Stimulated activated naive B cell treated with anti-CD40 and anti-IgM and Interleukin-4, amounts not matched to agents 10 μg/mL and 1 μg/mL and 100 μg/mL, for 72 hours (primary cell): Measurements from ENCODE around the gene APCDD1.

Source experiments
- ATAC-seq, 2 donors: fragments of 150-1000 bp; cut with Tn5 transposase; replicated peaks; 2 replicates each; pipeline ENCODE4 v1.10.0; 2021; ENCODE audit warnings: moderate library complexity in 1 of 2
- DNase-seq: peaks from one replicate; pipeline ENCODE4 v3.0.0; 2021
- H3K27ac Mint-ChIP-seq: one replicate; pipeline ENCODE4 v1.8.0; 2022; ENCODE audit warnings: mild to moderate bottlenecking, mixed read lengths
- H3K27me3 Mint-ChIP-seq, 2 donors: one replicate each; pipeline ENCODE4 v1.8.0; 2022; ENCODE audit warnings: mixed read lengths in 2 of 2
- H3K36me3 Mint-ChIP-seq, 2 donors: one replicate each; pipeline ENCODE4 v1.8.0; 2022; ENCODE audit warnings: mixed read lengths in 2 of 2, mild to moderate bottlenecking in 1 of 2
- H3K4me1 Mint-ChIP-seq, 2 donors: one replicate each; pipeline ENCODE4 v1.8.0; 2022; ENCODE audit warnings: mixed read lengths in 2 of 2, mild to moderate bottlenecking in 1 of 2
- H3K4me3 Mint-ChIP-seq, 2 donors: one replicate each; pipeline ENCODE4 v1.8.0; 2022; ENCODE audit warnings: mild to moderate bottlenecking in 2 of 2, mixed read lengths in 2 of 2, moderate library complexity in 1 of 2
- H3K9me3 Mint-ChIP-seq, 2 donors: one replicate each; pipeline ENCODE4 v1.8.0; 2022; ENCODE audit warnings: mixed read lengths in 2 of 2, mild to moderate bottlenecking in 1 of 2

APCDD1 gene

DNA sequence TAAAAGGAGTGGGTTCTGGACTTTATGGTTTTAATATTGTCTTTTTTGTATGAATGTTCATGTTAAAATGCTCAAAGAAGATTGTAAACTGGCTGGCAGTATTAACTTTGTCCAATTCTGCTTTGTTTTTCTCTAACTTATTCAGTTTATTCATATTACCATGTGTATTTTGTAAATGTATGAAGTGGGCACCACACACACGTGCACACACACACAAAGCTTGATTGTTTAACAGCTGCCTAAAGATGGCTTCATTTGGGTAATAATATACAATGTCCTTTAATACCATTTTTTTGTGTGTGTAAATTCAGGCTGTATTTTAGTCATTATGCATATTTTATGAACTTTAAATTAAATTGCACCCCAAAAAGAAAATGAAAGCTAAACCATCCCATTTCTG lies 11.4 kb upstream of the APCDD1 start:
- no peaks in the 10 kb centered on the region for H3K9me3 Mint-ChIP-seq
- H3K27me3 Mint-ChIP-seq: no peaks in the 10 kb centered on the region
- peaks cover 7 to 18% of the 10 kb centered on the region in 2 donors for H3K4me1 Mint-ChIP-seq
- no peaks in the 10 kb centered on the region for H3K36me3 Mint-ChIP-seq
- H3K27ac Mint-ChIP-seq: no peak overlapping the region
- DNase-seq (no peak), ATAC-seq (no peak)
- H3K4me3 Mint-ChIP-seq: no peak overlapping the region

DNA sequence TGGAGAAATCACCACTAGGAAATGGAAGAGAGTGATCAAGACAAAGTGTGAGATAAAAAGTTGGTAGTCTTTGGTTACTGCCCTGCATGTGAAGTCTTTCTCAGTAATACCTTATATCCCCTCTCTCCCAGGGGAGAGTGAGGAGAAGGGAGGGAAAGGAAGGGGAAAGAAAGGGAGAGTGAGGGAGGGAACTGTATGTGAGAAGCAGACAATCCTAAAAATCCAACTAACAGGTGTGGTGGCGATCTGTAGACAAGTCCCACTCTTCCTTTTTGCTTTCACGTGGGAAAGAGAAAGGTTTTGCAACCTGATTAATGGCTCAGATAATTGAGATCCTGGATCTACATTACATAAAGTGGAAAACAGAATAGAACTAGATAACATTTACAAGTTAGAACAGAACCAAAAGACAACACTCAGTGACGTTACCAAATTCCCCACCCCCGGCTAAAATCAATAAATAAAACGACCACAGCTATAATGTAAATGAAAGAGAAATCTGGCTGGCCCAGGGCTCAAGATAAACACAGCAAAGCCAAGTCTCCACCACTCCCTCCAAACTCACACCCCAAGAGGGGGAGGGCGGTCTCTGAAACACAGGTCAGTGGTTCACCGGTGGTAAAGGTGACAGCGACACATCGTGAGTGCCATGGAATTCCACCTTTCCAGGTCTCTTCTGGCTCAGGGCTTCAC lies 10.0 kb upstream of the APCDD1 start:
- H3K9me3 Mint-ChIP-seq: no peaks in the 10 kb centered on the region
- H3K27ac Mint-ChIP-seq: no peak overlapping the region
- H3K27me3 Mint-ChIP-seq: no peaks in the 10 kb centered on the region
- no peaks in the 10 kb centered on the region for H3K36me3 Mint-ChIP-seq
- H3K4me3 Mint-ChIP-seq: no peak overlapping the region
- no peak for DNase-seq
- ATAC-seq: no peak
- H3K4me1 Mint-ChIP-seq: peaks cover 7 to 14% of the 10 kb centered on the region in 2 donors

DNA sequence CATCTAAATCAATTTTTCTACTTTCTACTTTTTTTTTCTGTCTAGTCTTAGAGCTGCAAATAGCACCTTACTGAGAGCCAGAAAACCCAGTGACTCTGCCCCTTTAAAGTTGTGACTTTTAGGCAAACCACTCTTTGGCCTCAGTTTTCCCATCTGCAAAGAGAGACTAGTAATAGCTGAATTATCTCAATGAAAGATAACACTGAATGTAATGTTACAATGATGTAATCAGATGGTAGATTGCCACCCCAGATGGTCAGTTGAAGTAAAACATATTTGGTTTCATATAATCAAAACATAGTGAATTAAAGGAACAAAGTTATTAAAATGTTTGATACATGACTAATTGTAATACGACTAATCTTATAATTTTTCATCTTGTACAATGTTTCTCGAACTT lies 5.0 kb upstream of the APCDD1 start:
- DNase-seq (no peak), ATAC-seq (no peak)
- H3K4me1 Mint-ChIP-seq: peaks cover 13 to 17% of the 10 kb centered on the region in 2 donors
- no peak overlapping the region for H3K27ac Mint-ChIP-seq
- no peak overlapping the region for H3K4me3 Mint-ChIP-seq
- no peaks in the 10 kb centered on the region for H3K9me3 Mint-ChIP-seq
- no peaks in the 10 kb centered on the region for H3K36me3 Mint-ChIP-seq
- peaks cover 0 to 4% of the 10 kb centered on the region in 2 donors for H3K27me3 Mint-ChIP-seq

DNA sequence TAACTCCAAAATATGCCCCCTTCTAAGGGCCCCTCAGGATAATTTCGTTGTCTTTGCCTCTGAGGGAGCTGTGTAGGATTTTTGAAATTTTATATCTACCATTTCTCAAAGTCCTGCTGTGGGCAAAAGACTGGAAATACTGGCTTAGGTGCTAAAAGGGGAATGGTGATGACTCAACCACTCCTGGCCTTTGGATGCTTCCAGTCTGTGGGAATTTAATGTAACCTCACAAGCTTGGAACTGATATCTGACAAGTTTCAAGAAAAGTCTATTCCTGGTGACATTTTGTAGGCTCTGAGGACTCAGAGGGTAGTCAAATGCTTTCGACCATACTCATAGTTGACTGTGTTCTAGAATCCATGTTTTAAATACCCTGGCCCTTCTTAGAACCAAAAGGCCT lies 3.4 kb upstream of the APCDD1 start:
- H3K36me3 Mint-ChIP-seq: no peaks in the 10 kb centered on the region
- H3K9me3 Mint-ChIP-seq: no peaks in the 10 kb centered on the region
- peaks cover 19 to 27% of the 10 kb centered on the region in 2 donors for H3K4me1 Mint-ChIP-seq
- H3K27ac Mint-ChIP-seq: no peak overlapping the region
- ATAC-seq (no peak), DNase-seq (no peak)
- H3K27me3 Mint-ChIP-seq: peaks cover 9 to 13% of the 10 kb centered on the region in 2 donors
- H3K4me3 Mint-ChIP-seq: no peak overlapping the region

DNA sequence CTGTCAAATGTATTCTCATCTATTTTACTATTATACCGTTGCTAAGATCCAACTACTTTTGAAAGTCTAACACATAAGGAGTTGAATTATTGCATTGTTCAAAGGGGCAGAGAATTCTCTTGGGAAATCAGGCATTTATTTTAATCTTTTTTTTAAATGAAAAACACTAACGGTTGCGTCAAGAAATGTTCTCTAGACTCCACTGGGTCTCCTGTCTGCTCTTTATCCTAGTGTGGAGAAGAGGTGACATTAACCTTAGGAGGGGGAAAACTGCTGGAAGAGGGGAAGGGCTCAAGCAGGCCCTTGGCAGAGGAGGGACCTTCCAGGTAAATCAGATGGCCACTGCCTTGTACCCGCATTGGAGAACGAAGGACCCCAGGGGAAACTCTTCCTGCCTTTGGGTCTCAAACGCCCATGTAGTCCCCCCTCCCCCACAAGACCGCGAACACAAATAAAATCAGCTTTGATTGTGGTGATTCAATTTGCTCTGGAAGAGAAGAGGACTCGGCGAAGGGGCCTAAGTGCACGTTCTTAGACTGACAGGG lies 1.1 kb upstream of the APCDD1 start:
- H3K27me3 Mint-ChIP-seq: peaks cover 20 to 22% of the 10 kb centered on the region in 2 donors
- no peaks in the 10 kb centered on the region for H3K36me3 Mint-ChIP-seq
- DNase-seq (no peak), ATAC-seq (no peak)
- no peaks in the 10 kb centered on the region for H3K9me3 Mint-ChIP-seq
- peaks cover 25 to 35% of the 10 kb centered on the region in 2 donors for H3K4me1 Mint-ChIP-seq
- H3K27ac Mint-ChIP-seq: peak overlapping the region; percentile 77
- H3K4me3 Mint-ChIP-seq: peak overlapping the region; percentile 81 to 82

DNA sequence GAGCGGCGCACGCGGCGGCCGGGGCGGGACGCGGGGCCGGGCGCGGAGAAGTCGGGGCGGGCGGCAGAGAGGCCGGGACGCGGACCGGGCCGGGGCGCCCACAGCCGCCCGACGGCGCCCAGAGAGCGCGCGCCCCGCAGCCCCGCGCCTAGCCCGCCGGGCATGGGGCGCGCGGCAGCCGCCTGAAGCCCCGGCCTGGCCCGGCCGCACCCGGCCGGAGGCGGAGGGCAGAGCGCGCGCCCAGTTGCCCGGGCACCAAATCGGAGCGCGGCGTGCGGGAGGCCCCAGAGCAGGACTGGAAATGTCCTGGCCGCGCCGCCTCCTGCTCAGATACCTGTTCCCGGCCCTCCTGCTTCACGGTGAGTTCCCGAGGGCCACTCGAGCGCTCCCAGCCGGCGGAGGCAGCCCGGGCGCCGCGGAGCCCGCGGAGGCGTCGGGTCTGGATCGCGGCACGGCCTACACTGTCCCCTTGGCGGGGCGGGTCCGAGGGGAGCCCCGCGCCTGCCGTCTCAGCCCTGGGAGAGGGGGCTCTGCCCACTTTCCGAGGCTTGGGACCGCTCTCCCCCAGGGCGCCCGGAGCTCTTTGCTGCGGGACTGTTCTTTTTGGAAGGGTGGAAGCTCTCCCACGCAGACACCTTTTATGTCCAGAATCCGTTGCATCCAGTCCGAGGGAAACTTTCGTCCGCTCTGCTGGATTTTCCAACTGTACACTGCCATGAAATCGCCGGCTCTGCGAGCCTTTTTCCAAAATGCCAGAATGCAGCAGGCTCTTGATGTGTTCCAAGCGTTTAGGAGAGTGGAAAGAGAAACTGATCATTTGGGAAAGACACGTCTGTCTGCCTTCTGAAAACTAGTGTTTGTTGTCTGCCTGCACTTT lies 484 bp downstream of the APCDD1 start:
- Mint-ChIP-seq H3K36me3 (no peaks in the 10 kb centered on the region), H3K4me3 (peak overlapping the region; percentile 80 to 82), H3K4me1 (peaks cover 25 to 35% of the 10 kb centered on the region in 2 donors), H3K27ac (peak overlapping the region; percentile 84), H3K27me3 (peaks cover 20 to 22% of the 10 kb centered on the region in 2 donors), H3K9me3 (no peaks in the 10 kb centered on the region)
- peak; percentile 64 to 67 for ATAC-seq
- DNase-seq: peak; percentile 11

DNA sequence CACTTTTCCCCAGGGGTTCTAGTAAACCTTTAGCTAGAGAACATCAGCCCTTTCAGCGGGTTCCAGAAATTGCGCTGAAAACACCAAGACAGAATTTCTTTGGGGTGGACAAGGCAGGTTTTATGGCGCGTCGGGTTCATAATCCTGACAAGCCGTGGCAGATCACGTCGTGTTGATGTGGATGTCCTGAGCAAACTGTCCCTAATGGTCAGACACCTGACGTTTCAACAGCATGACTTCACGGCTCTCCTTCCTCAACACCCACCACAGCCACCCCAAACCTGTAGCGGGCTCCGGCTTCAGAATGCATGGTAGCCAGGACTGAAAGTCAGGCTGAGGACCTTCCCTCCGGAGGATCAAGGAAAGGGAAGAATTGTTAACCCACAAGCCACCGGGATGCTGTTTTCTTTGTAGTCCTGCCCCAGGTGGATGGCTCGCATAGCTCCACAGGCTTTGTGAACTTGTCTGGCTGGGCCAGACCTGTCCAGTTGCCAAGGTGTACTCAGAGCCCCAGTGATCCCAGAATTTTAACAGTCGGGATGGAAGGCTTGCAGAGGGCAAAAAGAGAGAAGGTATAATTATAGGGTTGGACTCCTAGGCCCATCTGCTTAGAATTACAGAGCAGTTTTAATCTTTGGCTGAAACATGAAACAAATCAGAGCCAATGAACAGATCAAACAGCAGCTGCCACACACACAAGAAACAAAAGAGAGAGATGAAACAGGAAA lies 1.5 kb downstream of the APCDD1 start:
- ATAC-seq (no peak), DNase-seq (no peak)
- no peaks in the 10 kb centered on the region for H3K36me3 Mint-ChIP-seq
- peaks cover 25 to 35% of the 10 kb centered on the region in 2 donors for H3K4me1 Mint-ChIP-seq
- peak overlapping the region; percentile 76 to 80 for H3K4me3 Mint-ChIP-seq
- peaks cover 20 to 22% of the 10 kb centered on the region in 2 donors for H3K27me3 Mint-ChIP-seq
- peak overlapping the region; percentile 84 for H3K27ac Mint-ChIP-seq
- H3K9me3 Mint-ChIP-seq: no peaks in the 10 kb centered on the region

DNA sequence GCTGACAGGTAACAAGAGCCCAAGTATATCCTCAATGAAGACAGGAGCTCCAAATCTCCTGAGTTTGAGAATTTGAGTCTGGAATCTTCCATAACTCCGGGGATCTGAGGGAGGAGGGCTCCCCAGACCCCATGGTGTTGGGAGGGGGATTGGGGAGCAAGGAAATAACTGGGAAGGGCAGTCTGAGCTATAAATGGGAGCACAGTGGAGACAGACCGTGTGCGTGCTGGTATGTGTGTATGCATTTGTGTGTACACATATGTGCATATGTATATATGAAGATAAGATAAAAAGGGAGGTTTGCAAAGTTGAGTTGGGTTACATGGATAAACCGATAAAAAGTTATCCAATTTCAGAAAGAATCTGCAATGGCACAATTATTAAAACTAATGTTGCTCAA lies 2.3 kb downstream of the APCDD1 start:
- Mint-ChIP-seq H3K27ac (no peak overlapping the region), H3K36me3 (no peaks in the 10 kb centered on the region), H3K27me3 (peaks cover 20 to 22% of the 10 kb centered on the region in 2 donors), H3K4me1 (peaks cover 25 to 35% of the 10 kb centered on the region in 2 donors), H3K9me3 (no peaks in the 10 kb centered on the region), H3K4me3 (no peak overlapping the region)
- DNase-seq (no peak), ATAC-seq (no peak)

DNA sequence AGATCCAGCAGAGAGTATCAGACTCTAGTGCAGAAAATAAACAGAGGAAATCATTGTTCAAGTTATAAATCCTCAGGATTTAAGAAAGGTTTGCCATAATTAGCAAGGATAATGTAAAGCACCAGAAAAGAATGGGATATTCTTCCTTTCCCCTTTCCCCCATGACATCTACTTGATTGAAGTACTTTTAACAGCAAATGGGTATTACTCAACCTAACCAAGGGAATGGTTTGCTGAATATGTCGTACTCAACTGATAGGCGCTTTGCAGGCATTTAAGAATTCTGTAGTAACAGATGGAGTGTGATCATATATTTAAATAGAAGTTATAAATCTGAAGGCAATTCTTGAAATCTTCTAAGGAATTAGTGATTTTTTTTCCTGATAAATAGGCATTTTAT lies 2.7 kb downstream of the APCDD1 start:
- no peak for ATAC-seq
- Mint-ChIP-seq H3K4me3 (no peak overlapping the region), H3K36me3 (no peaks in the 10 kb centered on the region), H3K9me3 (no peaks in the 10 kb centered on the region), H3K27me3 (peaks cover 20 to 22% of the 10 kb centered on the region in 2 donors), H3K4me1 (peaks cover 24 to 35% of the 10 kb centered on the region in 2 donors), H3K27ac (no peak overlapping the region)
- DNase-seq: no peak

DNA sequence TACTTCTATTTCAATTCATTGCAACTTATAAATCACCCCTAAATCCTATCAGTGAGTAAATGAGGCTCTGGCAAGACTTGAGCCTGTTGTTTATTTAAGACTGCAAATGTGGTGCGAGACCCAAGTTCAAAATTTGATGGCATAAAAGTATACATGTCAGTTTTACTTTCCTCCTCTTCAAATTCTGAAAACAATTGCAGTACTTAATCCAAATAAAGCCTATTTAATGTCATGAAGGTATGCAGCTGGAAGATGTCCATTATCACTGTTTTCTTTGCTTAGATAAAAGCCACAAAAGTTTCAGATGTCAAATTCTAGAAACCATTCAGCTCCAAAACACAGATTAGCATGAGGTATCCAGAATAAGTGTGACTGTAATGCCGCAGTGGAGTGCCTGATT lies 3.3 kb downstream of the APCDD1 start:
- Mint-ChIP-seq H3K36me3 (peaks cover 0 to under 1% of the 10 kb centered on the region in 2 donors), H3K27me3 (peaks cover 20 to 22% of the 10 kb centered on the region in 2 donors), H3K27ac (no peak overlapping the region), H3K9me3 (peaks cover 0 to 3% of the 10 kb centered on the region in 2 donors), H3K4me3 (no peak overlapping the region), H3K4me1 (peaks cover 20 to 34% of the 10 kb centered on the region in 2 donors)
- ATAC-seq: no peak
- DNase-seq: no peak

DNA sequence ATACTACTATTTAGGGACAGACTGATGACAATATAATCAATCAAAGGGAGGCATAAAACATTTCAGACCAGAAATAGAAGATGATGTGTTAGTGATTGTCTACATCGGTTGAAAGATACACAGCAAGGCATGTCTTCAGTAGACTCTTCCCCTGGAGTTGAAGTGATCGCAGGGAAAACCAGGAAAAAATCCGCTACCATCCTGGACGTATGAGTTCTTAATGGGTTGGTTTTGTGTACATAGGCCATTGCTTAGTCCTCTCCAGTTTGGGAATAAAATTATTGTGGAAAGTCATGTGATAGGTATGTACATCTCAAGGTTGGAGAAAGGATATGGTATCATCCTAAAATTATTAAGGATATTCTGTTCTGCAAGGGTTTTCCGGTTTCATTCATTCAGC lies 4.3 kb downstream of the APCDD1 start:
- ATAC-seq (no peak), DNase-seq (no peak)
- peaks cover 0 to 8% of the 10 kb centered on the region in 2 donors for H3K9me3 Mint-ChIP-seq
- H3K4me1 Mint-ChIP-seq: peaks cover 16 to 33% of the 10 kb centered on the region in 2 donors
- no peak overlapping the region for H3K4me3 Mint-ChIP-seq
- H3K27me3 Mint-ChIP-seq: peaks cover 20 to 22% of the 10 kb centered on the region in 2 donors
- no peak overlapping the region for H3K27ac Mint-ChIP-seq
- H3K36me3 Mint-ChIP-seq: peaks cover 0 to 3% of the 10 kb centered on the region in 2 donors

DNA sequence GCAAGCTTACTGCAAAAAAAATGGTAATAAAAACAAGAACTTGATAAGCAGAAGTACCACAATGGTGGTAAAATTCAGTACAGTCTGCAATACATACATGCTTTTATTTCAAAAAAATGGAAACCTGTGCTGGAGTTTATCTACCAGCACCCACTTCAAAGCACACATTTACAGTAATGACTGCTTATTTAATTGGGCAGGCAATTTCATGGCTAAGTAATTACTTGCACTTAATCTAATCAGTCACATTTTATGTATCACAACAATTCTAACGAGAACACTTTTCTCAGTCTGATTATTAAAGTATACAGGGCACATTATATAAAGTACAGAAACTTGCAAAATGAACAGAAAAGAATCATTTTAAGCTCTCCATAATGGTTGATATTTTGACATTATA lies 5.2 kb downstream of the APCDD1 start:
- Mint-ChIP-seq H3K36me3 (peaks cover 0 to 3% of the 10 kb centered on the region in 2 donors), H3K27me3 (peaks cover 18 to 20% of the 10 kb centered on the region in 2 donors), H3K27ac (no peak overlapping the region), H3K4me3 (no peak overlapping the region), H3K4me1 (peaks cover 13 to 28% of the 10 kb centered on the region in 2 donors), H3K9me3 (peaks cover 0 to 8% of the 10 kb centered on the region in 2 donors)
- ATAC-seq: no peak
- DNase-seq: no peak

DNA sequence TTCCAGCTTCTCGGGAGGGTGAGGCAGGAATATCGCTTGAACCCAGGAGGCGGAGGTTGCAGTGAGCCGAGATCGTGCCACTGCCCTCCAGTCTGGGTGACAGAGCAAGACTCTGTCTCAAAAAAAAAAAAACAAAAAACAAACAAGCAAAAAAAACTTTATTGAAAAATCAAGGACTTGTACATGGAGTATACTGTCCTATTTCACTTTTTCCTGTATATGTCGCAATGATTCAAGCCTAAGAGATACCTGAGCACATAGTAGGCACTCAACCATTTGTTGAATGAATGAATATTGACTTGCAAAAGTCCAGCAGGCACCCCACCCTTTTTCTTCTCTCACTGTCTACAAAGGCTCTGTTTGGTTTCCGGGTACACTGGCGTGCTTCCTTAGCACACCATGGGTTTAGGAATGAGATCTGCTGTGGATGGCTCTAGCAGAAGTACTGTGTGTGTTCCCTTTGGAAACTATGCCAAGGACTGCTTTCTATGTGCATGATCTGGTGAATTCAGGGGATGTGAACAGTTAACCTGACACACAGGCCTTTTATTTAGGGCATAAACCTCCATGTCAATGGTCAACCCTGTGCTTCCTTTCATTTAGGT lies 6.1 kb downstream of the APCDD1 start:
- no peak for DNase-seq
- Mint-ChIP-seq H3K36me3 (peaks cover 0 to 3% of the 10 kb centered on the region in 2 donors), H3K4me1 (peaks cover 10 to 27% of the 10 kb centered on the region in 2 donors), H3K9me3 (peaks cover 0 to 8% of the 10 kb centered on the region in 2 donors), H3K4me3 (no peak overlapping the region), H3K27ac (no peak overlapping the region), H3K27me3 (peaks cover 14 to 16% of the 10 kb centered on the region in 2 donors)
- ATAC-seq: no peak
